HPDE6-E6E7 (cell line): Measurements from ENCODE around the gene SALL1.

ENCODE experiments used
- DNase-seq: peaks from one replicate; pipeline ENCODE4 v3.0.0; 2011; ENCODE audit warnings: missing footprints; ENCODE audit errors: extremely low spot score

The SALL1 gene

GRCh38 chr16:51112323-51112722, 38.7 kb downstream of the SALL1 start:
- no peak for DNase-seq

GRCh38 chr16:51111759-51112158, 39.3 kb downstream of the SALL1 start:
- DNase-seq, result no peak

DNA sequence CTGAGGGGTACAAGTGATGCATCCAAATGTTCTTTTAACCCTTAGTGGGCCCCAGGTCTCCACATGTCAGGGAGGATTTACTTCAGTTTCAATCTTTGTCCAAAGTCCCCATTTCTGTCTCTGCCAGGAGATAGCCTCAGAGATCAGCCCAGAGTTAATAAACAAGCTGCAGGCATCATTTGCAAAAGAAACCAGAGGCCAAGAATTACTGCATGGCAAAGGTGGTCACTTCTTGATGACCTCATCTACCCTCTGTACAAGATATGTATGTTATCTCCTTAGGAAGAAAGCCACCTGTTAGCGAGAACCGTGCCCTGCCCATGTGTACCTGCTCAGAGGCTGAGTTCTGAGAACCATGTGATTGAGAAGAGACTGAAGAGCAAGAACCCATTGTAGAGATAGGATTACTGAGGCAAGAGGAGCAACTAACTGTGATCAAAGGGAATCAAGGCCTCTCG, 40.3 kb downstream of the SALL1 start:
- no peak for DNase-seq

- no peak for DNase-seq
These were observed 41.9 kb downstream of the SALL1 start for GRCh38 chr16:51109173-51109572.

- DNase-seq, result no peak
These were observed 43.3 kb downstream of the SALL1 start for GRCh38 chr16:51107742-51108141.

DNA sequence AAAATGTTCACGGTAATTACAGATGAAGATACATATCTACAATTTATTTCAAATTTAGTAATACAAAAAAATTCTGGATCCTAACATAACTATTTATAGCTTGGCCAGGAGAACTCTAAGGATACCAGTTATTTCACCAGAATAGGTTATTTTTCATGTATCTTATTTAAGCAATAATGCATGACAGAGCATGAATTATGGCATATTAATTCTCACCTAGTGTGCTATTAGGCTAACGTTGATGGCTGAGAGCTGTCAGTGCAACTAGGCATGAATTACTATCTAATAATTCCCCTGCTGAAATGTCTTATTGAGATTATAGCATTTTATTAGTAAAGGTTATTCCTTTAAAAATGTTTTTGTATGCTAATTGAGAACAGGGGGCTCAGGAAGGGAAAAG, 44.5 kb downstream of the SALL1 start:
- DNase-seq, result no peak

GRCh38 chr16:51103590-51103989, 47.5 kb downstream of the SALL1 start:
- no peak for DNase-seq

GRCh38 chr16:51097729-51098128, 53.3 kb downstream of the SALL1 start:
- DNase-seq, result no peak

GRCh38 chr16:51095890-51096626, 55.0 kb downstream of the SALL1 start:
- DNase-seq, result no peak

DNA sequence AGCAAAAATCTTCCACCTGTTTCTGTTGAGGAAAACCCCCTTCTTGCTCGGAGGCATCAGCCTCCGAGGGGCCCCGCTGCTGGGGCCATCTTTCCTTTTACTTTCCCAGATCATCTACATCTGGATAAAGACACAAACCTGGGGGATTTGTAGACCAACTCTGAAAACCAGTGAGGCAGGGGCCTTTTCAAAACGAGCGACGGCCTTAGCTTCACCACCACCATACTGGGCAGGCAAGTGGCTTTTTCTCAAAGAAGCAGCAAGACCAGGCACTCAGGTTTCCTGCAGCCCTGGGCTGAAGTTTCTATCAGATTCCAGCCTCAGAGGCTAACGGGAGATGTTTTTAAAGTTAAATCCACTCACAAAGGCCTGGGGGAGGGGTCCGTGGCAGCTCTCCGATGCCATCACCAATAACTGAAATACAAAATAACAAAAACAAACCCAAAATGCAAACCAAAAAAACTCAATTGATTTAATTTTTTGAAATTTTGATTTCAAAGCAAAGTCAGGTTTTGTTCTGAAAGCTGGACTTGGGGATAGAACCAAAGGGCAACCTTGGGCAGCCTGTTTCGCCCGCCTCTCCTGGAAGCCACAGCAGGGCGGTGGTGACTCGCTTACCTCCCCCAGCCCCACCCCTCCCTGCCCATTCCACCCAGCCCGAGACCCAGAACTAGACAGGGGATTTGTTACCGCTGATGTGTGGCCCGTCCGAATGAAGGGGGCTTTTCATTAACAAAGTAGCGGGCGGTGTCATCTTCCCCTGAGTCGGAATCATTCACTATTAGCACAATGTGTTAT, 55.8 kb downstream of the SALL1 start:
- no peak for DNase-seq

- no peak for DNase-seq
These were observed 57.3 kb downstream of the SALL1 start for GRCh38 chr16:51093726-51094280.
